Panc1 (cell line): ENCODE data around the gene CACUL1. TPM values are rescaled to one million over a fixed set of nuclear protein-coding genes. Genes with fewer than 3 reads are reported as not detected.
"Not testable (repeated sequence)": the region's sequence is repeated elsewhere in the genome, so short reads cannot be mapped to it uniquely, and the experiment has no call there.

Experiments
- ATAC-seq: fragments of 200-7000 bp; cut with Tn5 transposase; 2 replicates; pipeline ENCODE4 v1.9.1; 2020; ENCODE audit warnings: mild to moderate bottlenecking, moderate library complexity
- BruUV-seq: library from RNA; stranded (reverse); fragments of 400-500 nt; replicated peaks from 2 replicates; lab custom pipeline; 2021; lab: Mats Ljungman, UMichigan
- CTCF ChIA-PET: fragments of 300-600 bp; sonication (Branson Sonifier 250); formaldehyde crosslinking; loops from one replicate; lab custom pipeline; 2022; ENCODE audit warnings: antibody characterized with exemption; lab: Charles Lee
- POLR2A ChIA-PET: fragments of 300-600 bp; sonication (Branson Sonifier 250); formaldehyde crosslinking; loops from one replicate; lab custom pipeline; 2022; ENCODE audit warnings: antibody characterized with exemption; lab: Charles Lee
- DNase-seq: peaks from one replicate; pipeline ENCODE4 v3.0.0-alpha.2; 2010; ENCODE audit warnings: low read depth, low spot score
- H3K27ac ChIP-seq: 2 replicates; pipeline ENCODE4 v1.5.1; 2011; ENCODE audit warnings: mild to moderate bottlenecking, low read length, inconsistent platforms
- H3K27me3 ChIP-seq: fragments of 200-500 bp; sonication (Bioruptor generic); 2 replicates; pipeline ENCODE4 v1.6.0; 2014; ENCODE audit warnings: low read length, inconsistent platforms; ENCODE audit not compliant: control insufficient read depth, insufficient read depth
- H3K36me3 ChIP-seq: fragments of 200-500 bp; sonication (Bioruptor generic); 2 replicates; pipeline ENCODE4 v1.5.1; 2014; ENCODE audit warnings: inconsistent platforms, mild to moderate bottlenecking, low read length, moderate library complexity; ENCODE audit not compliant: control insufficient read depth, insufficient read depth
- H3K4me1 ChIP-seq: 2 replicates; pipeline ENCODE4 v1.5.1; 2011; ENCODE audit warnings: inconsistent platforms, mild to moderate bottlenecking, low read length, moderate library complexity; ENCODE audit not compliant: control insufficient read depth, insufficient read depth
- H3K4me3 ChIP-seq, 2 experiments: 2 replicates each; pipeline ENCODE4 v1.5.1; 2011 to 2012; ENCODE audit warnings: low read depth in 2 of 2, low read length in 2 of 2, mild to moderate bottlenecking in 2 of 2, inconsistent platforms in 1 of 2, moderate library complexity in 1 of 2
- H3K9me3 ChIP-seq: fragments of 200-500 bp; sonication (Bioruptor generic); 2 replicates; pipeline ENCODE4 v1.5.1; 2014; ENCODE audit warnings: low read depth, mild to moderate bottlenecking, inconsistent platforms, low read length, moderate library complexity; ENCODE audit not compliant: control insufficient read depth, insufficient read depth
- POLR2AphosphoS5 ChIP-seq: IDR thresholded peaks from 2 replicates; pipeline ENCODE4 v1.6.1; 2012; ENCODE audit warnings: mild to moderate bottlenecking, low read depth, low read length, moderate library complexity
- SIN3A ChIP-seq: IDR thresholded peaks from 2 replicates; pipeline ENCODE4 v1.6.1; 2012; ENCODE audit warnings: low read depth, mild to moderate bottlenecking, low read length, moderate library complexity, borderline replicate concordance; ENCODE audit not compliant: insufficient read depth
- TCF7L2 ChIP-seq: IDR thresholded peaks from 2 replicates; pipeline ENCODE4 v1.6.1; 2011; ENCODE audit warnings: mild to moderate bottlenecking, low read depth, low read length, inconsistent platforms
- in situ Hi-C: cut with HindIII; loops from 2 replicates; pipeline ENCODE4 v1.10.0; 2016; ENCODE audit warnings: low sequenced_read_pairs, low pct_unique_long_range_greater_than_20kb
- intact Hi-C: fragments of 100-400 bp; cut with micrococcal nuclease; formaldehyde crosslinking; loops from one replicate; pipeline ENCODE4 v1.10.0; 2022; ENCODE audit not compliant: unreplicated experiment
- total RNA-seq: library from RNA; stranded (reverse); gene quantifications from one replicate; pipeline ENCODE4 v1.2.1, GENCODE V29; 2021; ENCODE audit not compliant: unreplicated experiment
- TF ChIP-seq, protein P1 (sequence below): fragments of 450-650 bp; IDR thresholded peaks from 2 replicates; pipeline ENCODE4 v1.5.1; 2017; ENCODE audit warnings: mild to moderate bottlenecking
- TF ChIP-seq, protein P2 (sequence below), 2 experiments: IDR thresholded peaks; 2 replicates each; pipeline ENCODE4 v1.6.1; 2011 to 2012; ENCODE audit warnings: low read depth in 2 of 2, control low read depth in 1 of 2, low read length in 1 of 2, mild to moderate bottlenecking in 1 of 2, moderate library complexity in 1 of 2; ENCODE audit not compliant: insufficient read depth in 1 of 2

Gene CACUL1
- total RNA-seq, 1 experiment from 2014 or later: 44.1 TPM

DNA sequence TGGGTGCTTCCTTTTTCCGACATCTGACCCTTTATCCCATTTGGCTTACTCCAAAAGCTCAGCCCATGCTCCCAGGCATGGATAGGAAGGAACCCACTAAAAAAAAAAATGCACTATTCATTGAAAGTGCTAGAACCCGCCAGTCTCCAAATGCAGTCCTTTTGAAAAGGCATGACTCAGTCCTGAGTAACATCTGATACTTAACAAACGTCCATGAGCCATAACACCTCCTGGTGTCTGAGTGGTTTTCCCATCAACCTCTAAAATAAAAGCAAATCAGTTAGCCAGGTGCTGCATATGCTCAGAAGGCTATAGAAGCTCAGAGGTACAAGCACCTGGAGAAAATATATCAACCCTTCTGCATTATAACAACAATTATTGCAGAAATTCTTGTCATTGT, 45.0 kb upstream of the CACUL1 start:
- Histone ChIP-seq H3K4me3 (no peak overlapping the region), H3K36me3 (no peaks in the 10 kb centered on the region), H3K9me3 (no peaks in the 10 kb centered on the region), H3K27ac (no peak overlapping the region), H3K4me1 (peaks cover 3% of the 10 kb centered on the region; the same call in 1 of the 2 replicates), H3K27me3 (0 out of 2 replicates have a peak, but pooled peaks cover 2% of the 10 kb centered on the region)
- no TSS peak for BruUV-seq
- ChIA-PET CTCF (interaction anchor here (0.7 kb wide), 2 partner anchors 79 to 634 kb away, joined by 3 read pairs; no protein-coding TSS in a partner anchor), POLR2A (no interaction called here)
- intact Hi-C loops (loop anchor here (5.0 kb wide), 1 partner anchor 232 kb away; no protein-coding TSS in a partner anchor), in situ Hi-C loops (no loop called here)
- TF ChIP-seq, protein P1, sequence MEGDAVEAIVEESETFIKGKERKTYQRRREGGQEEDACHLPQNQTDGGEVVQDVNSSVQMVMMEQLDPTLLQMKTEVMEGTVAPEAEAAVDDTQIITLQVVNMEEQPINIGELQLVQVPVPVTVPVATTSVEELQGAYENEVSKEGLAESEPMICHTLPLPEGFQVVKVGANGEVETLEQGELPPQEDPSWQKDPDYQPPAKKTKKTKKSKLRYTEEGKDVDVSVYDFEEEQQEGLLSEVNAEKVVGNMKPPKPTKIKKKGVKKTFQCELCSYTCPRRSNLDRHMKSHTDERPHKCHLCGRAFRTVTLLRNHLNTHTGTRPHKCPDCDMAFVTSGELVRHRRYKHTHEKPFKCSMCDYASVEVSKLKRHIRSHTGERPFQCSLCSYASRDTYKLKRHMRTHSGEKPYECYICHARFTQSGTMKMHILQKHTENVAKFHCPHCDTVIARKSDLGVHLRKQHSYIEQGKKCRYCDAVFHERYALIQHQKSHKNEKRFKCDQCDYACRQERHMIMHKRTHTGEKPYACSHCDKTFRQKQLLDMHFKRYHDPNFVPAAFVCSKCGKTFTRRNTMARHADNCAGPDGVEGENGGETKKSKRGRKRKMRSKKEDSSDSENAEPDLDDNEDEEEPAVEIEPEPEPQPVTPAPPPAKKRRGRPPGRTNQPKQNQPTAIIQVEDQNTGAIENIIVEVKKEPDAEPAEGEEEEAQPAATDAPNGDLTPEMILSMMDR: no peak
- TF ChIP-seq, protein P2, sequence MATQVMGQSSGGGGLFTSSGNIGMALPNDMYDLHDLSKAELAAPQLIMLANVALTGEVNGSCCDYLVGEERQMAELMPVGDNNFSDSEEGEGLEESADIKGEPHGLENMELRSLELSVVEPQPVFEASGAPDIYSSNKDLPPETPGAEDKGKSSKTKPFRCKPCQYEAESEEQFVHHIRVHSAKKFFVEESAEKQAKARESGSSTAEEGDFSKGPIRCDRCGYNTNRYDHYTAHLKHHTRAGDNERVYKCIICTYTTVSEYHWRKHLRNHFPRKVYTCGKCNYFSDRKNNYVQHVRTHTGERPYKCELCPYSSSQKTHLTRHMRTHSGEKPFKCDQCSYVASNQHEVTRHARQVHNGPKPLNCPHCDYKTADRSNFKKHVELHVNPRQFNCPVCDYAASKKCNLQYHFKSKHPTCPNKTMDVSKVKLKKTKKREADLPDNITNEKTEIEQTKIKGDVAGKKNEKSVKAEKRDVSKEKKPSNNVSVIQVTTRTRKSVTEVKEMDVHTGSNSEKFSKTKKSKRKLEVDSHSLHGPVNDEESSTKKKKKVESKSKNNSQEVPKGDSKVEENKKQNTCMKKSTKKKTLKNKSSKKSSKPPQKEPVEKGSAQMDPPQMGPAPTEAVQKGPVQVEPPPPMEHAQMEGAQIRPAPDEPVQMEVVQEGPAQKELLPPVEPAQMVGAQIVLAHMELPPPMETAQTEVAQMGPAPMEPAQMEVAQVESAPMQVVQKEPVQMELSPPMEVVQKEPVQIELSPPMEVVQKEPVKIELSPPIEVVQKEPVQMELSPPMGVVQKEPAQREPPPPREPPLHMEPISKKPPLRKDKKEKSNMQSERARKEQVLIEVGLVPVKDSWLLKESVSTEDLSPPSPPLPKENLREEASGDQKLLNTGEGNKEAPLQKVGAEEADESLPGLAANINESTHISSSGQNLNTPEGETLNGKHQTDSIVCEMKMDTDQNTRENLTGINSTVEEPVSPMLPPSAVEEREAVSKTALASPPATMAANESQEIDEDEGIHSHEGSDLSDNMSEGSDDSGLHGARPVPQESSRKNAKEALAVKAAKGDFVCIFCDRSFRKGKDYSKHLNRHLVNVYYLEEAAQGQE (IDR thresholded peaks at IDR 0.05; ENCODE audit: insufficient read depth in 1 of 2, low read depth in 2 of 2, low read length in 1 of 2): no peak
- TF ChIP-seq SIN3A (no peak), POLR2AphosphoS5 (no peak), TCF7L2 (no peak)
- DNase-seq (no peak), ATAC-seq (peak; percentile 66)

DNA sequence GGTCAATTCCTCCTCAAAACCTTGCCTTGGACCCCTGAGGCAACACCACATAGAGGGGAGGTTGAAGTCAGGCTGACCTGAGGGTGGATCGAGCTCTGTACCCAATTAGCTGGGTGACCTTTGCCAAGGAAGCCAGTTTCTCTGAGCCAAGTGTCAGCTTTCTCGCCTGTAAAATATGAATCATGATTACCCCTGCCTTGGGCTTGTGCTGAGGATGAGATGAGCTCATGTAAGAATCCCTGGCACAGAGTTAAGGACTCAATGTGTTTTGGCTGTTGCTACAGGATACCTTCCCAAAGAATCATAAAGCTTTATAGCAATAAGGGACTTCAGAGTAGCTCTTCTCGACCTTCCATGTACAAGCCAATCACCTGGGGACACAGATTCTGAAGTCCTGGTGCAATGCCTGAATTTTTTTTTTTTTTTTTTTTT, 43.5 kb upstream of the CACUL1 start:
- POLR2A ChIA-PET: interaction anchor here (0.7 kb wide), 1 partner anchor 30 kb away, joined by 3 read pairs; no protein-coding TSS in a partner anchor
- intact Hi-C loops: no loop called here

DNA sequence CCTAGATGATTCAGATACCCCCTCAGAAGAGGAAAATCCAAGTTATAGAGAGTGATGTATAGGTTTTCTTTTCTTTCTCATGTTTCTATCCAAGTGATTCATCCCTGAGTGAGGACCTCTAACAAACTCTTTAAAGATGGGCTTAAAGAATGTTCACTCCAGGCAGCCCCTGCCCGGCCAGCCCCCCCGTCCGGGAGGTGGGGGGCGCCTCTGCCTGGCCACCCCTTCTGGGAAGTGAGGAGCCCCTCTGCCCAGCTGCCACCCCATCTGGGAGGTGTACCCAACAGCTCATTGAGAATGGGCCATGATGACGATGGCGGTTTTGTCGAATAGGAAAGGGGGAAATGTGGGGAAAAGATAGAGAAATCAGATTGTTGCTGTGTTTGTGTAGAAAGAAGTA, 40.2 kb upstream of the CACUL1 start:
- in situ Hi-C loops, H3K27ac ChIP-seq, DNase-seq, H3K4me1 ChIP-seq, BruUV-seq, POLR2A ChIA-PET, ATAC-seq, CTCF ChIA-PET, intact Hi-C loops, H3K9me3 ChIP-seq, H3K4me3 ChIP-seq, H3K36me3 ChIP-seq, H3K27me3 ChIP-seq: not testable (repeated sequence)

More for the DNA sequence above, 43.5 kb upstream of the CACUL1 start:
- CTCF ChIA-PET: interaction anchor here (0.7 kb wide), 2 partner anchors 77 to 231 kb away, joined by 3 to 8 read pairs; no protein-coding TSS in a partner anchor
- in situ Hi-C loops: no loop called here
- Histone ChIP-seq H3K4me1 (peaks cover 3% of the 10 kb centered on the region; the same call in 1 of the 2 replicates), H3K27me3 (0 out of 2 replicates have a peak, but pooled peaks cover 2% of the 10 kb centered on the region), H3K4me3 (no peak overlapping the region), H3K27ac (no peak overlapping the region), H3K9me3 (no peaks in the 10 kb centered on the region), H3K36me3 (no peaks in the 10 kb centered on the region)
- no TSS peak for BruUV-seq
- no peak for TF ChIP-seq TCF7L2
- no peak for TF ChIP-seq POLR2AphosphoS5
- TF ChIP-seq SIN3A: no peak
- TF ChIP-seq, protein P2 (IDR thresholded peaks at IDR 0.05; ENCODE audit: insufficient read depth in 1 of 2, low read depth in 2 of 2, low read length in 1 of 2): no peak
- TF ChIP-seq, protein P1: no peak
- DNase-seq (no peak), ATAC-seq (peak; percentile 76)
